Measurements from ENCODE around the gene VAV1. TPM values are rescaled to one million over a fixed set of nuclear protein-coding genes. Genes with fewer than 3 reads are reported as not detected.

Gene VAV1, protein sequence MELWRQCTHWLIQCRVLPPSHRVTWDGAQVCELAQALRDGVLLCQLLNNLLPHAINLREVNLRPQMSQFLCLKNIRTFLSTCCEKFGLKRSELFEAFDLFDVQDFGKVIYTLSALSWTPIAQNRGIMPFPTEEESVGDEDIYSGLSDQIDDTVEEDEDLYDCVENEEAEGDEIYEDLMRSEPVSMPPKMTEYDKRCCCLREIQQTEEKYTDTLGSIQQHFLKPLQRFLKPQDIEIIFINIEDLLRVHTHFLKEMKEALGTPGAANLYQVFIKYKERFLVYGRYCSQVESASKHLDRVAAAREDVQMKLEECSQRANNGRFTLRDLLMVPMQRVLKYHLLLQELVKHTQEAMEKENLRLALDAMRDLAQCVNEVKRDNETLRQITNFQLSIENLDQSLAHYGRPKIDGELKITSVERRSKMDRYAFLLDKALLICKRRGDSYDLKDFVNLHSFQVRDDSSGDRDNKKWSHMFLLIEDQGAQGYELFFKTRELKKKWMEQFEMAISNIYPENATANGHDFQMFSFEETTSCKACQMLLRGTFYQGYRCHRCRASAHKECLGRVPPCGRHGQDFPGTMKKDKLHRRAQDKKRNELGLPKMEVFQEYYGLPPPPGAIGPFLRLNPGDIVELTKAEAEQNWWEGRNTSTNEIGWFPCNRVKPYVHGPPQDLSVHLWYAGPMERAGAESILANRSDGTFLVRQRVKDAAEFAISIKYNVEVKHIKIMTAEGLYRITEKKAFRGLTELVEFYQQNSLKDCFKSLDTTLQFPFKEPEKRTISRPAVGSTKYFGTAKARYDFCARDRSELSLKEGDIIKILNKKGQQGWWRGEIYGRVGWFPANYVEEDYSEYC
- 6.2 to 9.7 TPM (median 6.6 TPM) in 5 replicates for total RNA-seq (2022; extraction: Qiagen RNA extraction; ENCODE audit: low read depth)

DNA sequence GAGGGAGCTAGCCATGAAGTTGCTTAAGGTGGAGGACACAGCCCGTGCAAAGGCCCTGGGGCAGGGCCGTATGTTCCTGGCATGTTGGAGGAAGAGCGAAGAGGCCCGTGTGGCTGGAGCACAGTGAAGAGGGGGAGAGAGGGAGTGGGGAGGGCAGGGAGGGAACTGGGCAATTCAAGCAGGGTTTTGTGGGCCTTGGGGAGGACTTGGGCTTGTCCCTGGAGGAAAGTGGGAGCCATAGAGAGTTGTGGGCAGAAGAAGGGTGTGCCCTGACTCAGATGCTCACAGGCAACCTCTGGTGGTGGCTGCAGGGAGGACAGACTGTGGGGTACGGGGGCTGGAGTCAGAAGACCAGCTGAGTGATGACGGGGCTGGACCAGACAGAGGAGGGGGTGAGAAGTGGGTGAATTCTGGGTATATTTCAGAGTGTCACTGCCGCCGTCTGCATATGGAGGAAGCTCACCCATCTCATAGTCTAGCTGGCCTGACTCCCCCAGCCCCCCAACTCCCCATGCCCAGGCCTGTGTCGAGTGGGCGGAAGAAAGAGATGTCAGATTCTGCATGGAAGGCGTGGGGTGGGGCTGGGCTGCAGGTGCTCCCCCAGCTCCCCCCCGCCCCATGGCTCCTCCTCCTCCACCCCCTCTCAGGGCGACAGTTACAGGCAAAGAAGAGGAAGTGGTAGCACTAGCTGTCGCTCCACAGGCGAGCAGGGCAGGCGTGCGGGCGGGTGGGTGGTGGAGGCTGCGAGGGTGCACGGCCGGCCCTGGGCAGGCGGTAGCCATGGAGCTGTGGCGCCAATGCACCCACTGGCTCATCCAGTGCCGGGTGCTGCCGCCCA is at the start of gene VAV1:
Gene VAV1, plus strand, starts transcription at position 681 of the 838 bp plus-strand sequence. Its CDS starts 100 bp downstream, at position 781.

DNA sequence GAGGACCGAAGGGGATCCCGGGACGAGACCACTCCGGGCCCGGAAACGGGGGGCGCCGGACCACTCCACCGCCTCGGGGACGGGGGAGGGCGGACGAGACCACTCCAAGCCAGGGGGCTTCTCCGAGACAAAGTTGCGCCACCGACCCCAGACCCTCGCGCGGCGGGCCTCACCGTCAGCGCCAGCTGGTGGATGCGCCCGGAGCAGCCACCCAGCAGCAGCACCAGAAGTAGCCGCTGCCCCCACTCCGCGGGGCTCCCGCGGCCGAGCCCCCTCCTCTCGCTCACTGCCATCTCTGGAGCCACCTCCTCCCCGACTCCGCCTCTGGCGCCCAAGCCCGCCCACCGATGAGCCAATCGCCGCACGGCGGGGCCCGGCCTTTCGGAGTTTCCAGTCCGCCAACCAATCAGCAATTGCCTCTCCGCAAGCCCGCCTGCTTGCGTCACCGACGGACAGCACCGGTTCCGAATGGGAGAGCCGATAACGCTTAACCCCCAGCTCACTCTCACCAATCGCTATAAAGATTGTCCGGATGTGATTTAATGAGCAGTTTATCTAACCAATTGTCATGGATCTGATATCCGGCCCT is 35.1 kb upstream of the VAV1 start, which contains the start of gene GPR108:
Gene GPR108, minus strand, starts transcription at position 297 of the 589 bp plus-strand sequence. Its CDS starts 4 bp downstream, at position 293.

DNA sequence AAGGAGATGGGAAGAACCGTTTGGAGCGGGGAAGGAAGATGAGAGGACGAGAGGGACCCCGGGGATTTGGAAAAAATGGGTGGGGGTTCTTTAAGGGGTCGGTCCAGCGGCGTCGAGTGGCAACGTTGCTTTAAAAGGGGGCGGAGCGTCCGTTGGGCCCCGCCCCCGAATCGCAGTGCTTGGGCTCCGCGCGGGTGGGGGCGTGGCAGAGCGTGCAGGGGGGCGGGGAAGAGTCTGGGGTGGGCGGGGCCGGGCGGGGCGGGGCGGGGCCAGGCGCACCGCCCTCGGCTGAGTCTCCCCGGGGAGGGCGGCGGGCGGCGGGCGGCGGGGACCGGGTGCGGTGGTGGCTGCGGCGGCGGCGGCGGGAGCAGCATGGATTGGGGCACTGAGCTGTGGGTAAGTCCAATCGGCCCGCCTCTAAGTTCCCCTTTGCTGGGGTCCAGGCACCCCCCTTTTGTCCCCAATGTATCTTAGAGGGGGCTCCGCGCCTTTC is 33.1 kb upstream of the VAV1 start, which contains the start of gene TRIP10:
Gene TRIP10, plus strand, starts transcription at position 291 of the 493 bp plus-strand sequence. Its CDS starts 82 bp downstream, at position 373.

DNA sequence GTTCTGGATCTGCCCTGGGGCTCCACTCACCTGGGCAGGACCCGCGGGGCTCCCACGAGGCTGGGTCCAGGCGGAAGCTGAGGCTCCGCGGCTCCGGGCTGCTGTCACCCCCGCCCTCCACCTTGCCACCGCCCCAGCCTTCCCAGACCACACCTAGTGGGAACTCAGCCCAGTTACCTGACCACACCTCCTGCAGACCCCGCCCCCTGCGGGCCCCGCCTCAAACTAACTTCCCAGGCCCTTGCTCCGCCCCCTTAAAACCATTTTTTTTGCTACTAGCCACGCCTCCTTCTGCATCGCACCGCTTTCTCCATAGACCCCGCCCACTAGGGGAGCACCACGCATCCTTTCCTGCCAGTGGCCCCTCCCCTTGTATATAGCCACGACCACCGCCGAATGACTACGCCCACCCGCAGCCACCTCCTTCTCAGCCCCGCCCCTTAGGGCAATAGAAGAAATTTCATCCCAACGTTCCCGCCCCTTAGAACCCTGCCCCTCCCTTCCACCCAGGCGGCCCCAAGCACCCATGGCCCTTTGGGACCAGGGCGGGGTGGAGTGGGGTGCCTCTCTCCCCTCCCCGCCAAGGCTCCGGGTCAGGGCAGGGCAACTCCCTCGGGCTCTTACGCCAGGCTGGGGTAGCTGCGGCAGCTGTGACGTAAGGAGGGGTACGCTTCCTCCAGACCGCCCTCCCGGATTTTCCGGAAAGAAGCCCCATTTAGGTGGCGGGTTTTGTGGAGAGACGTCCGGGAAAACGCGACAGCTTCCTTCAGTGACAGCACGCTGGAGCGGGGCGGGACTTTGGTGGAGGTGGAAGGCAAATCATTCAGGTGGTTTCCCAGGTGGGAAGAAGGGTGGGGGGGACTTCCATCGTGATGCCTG is 4.9 kb upstream of the VAV1 start, which contains the start of gene SH2D3A:
Gene SH2D3A, minus strand, starts transcription at position 79 of the 879 bp plus-strand sequence. CDS start 3,687 bp downstream, outside the sequence.

DNA sequence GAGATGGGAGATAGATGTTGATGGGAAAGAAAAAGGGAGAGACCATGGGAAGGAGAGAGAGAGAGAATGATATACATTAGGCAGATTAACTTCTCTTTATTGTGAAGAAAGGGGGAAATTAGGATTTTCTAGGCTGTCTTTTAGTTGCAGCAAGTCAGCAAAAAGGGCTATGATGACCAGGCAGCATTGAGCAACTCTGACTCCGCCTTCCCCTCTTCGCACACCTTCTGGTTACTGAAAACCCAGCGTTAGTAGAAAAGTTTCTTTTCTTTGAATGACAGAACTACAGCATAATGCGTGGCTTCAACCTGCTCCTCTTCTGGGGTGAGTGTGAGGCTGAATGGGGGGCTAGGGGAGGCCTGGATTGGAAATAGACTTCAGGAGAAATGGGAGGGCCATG is 114.8 kb downstream of the VAV1 start, which contains the start of gene ADGRE1:
Gene ADGRE1, plus strand, starts transcription at position 264 of the 400 bp plus-strand sequence. Its CDS starts 30 bp downstream, at position 294.

Other genes starting within 250 kb of the VAV1 start
- 4.7 to 8.9 TPM (median 7.0 TPM) in 5 replicates for gene TNFSF9, start 241.7 kb upstream of the VAV1 start, total RNA-seq (2022; extraction: Qiagen RNA extraction; ENCODE audit: low read depth)
- gene CD70, start 181.6 kb upstream of the VAV1 start, total RNA-seq (2022; extraction: Qiagen RNA extraction; ENCODE audit: low read depth) = 13.5 to 28.3 TPM (median 24.8 TPM) in 5 replicates
- 0.05 to 0.13 TPM (median 0.07 TPM) in 4 of 5 replicates, not detected in the other for gene TNFSF14, start 102.5 kb upstream of the VAV1 start, total RNA-seq (2022; extraction: Qiagen RNA extraction; ENCODE audit: low read depth)
- 34.0 to 64.4 TPM (median 45.2 TPM) in 5 replicates for gene C3, start 52.1 kb upstream of the VAV1 start, total RNA-seq (2022; extraction: Qiagen RNA extraction; ENCODE audit: low read depth)
- 25.8 to 40.2 TPM (median 37.7 TPM) in 5 replicates for gene GPR108, start 35.1 kb upstream of the VAV1 start, total RNA-seq (2022; extraction: Qiagen RNA extraction; ENCODE audit: low read depth)
- 55.9 to 66.1 TPM (median 62.1 TPM) in 5 replicates for gene TRIP10, start 33.0 kb upstream of the VAV1 start, total RNA-seq (2022; extraction: Qiagen RNA extraction; ENCODE audit: low read depth)
- 12.1 to 16.8 TPM (median 14.5 TPM) in 5 replicates for gene SH2D3A, start 5.3 kb upstream of the VAV1 start, total RNA-seq (2022; extraction: Qiagen RNA extraction; ENCODE audit: low read depth)
- 4.3 to 6.9 TPM (median 5.2 TPM) in 5 replicates for gene ADGRE1, start 114.9 kb downstream of the VAV1 start, total RNA-seq (2022; extraction: Qiagen RNA extraction; ENCODE audit: low read depth)
- 0.14 TPM in 1 of 5 replicates, not detected in the others for gene MBD3L2B, start 248.7 kb downstream of the VAV1 start, total RNA-seq (2022; extraction: Qiagen RNA extraction; ENCODE audit: low read depth)